Measurements from ENCODE around the gene CTNS.

GRCh38 chr17:3627769-3628167 lies 8.8 kb upstream of the CTNS start:
- no peak for TF ChIP-seq CTCF (optimal IDR thresholded peaks at IDR 0.05 in 1 of 3, IDR thresholded peaks at IDR 0.05 in 1 of 3, conservative IDR thresholded peaks at IDR 0.05 in 1 of 3; ENCODE audit: extremely low read depth in 1 of 3, insufficient read depth in 2 of 3, low read length in 3 of 3)
- TF ChIP-seq EZH2 (IDR thresholded peaks at IDR 0.05; ENCODE audit: low read length), result no peak

Data from keratinocyte (primary cell).